T47D (cell line): Measurements from ENCODE around the gene YTHDC1.
A peak's percentile ranks its signal among the peaks of the same experiment; 100 is the strongest.
"Not testable (repeated sequence)": the region's sequence is repeated elsewhere in the genome, so short reads cannot be mapped to it uniquely, and the experiment has no call there.

ENCODE experiments used
- DNase-seq, 2 experiments: peaks; one replicate each; pipeline versions ENCODE4 v3.0.0 to v3.0.0-alpha.2; 2011 to 2012; ENCODE audit warnings: low read depth in 1 of 2, low spot score in 1 of 2
- JUND ChIP-seq: IDR thresholded peaks from 2 replicates; pipeline ENCODE4 v1.6.1; 2012; ENCODE audit warnings: low read depth
- in situ Hi-C: cut with HindIII; loops from 2 replicates; pipeline ENCODE4 v1.10.0; 2016; ENCODE audit warnings: low sequenced_read_pairs, low pct_unique_long_range_greater_than_20kb

Gene YTHDC1

GRCh38 chr4:68310651-68311247 lies 39.1 kb downstream of the YTHDC1 start:
- in situ Hi-C loops = no loop called here
- DNase-seq = no peak
- TF ChIP-seq JUND = no peak

GRCh38 chr4:68304731-68305130 lies 45.2 kb downstream of the YTHDC1 start:
- in situ Hi-C loops = no loop called here
- TF ChIP-seq JUND = no peak
- no peak for DNase-seq

- no peak for DNase-seq
- no peak for TF ChIP-seq JUND
- in situ Hi-C loops = no loop called here
Observed at GRCh38 chr4:68299492-68300457, 50.1 kb downstream of the YTHDC1 start.

DNA sequence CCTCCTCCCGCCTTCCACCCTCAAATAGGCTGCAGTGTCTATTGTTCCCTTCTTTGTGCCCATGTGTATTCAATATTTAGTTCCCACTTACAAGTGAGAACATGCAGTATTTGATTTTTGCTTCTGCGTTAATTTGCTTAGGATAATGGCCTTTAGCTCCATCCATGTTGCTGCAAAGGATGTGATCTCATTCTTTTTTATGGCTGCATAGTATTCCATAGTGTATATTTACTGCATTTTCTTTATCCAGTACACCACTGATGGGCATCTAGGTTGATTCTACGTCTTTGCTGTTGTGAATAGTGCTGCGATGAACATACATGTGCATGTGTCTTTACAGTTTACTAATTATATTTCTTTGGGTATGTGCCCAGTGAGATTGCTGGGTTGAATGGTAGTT lies 52.8 kb downstream of the YTHDC1 start:
- TF ChIP-seq JUND = no peak
- in situ Hi-C loops = no loop called here
- no peak for DNase-seq

DNA sequence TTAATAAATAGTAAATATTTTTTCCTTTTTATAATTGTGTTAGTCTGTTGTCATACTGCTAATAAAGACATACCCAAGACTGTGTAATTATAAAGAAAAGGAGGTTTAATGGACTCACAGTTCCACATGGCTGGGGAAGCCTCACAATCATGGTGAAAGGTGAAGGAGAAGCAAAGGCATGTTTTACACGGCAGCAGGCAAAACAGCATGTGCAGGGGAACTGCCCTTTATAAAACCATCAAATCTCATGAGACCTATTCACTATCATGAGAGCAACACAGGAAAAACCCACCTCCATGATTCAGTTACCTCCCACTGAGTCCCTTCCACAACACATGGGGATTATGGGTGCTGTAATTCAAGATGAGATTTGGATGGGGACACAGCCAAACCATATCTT lies 58.6 kb downstream of the YTHDC1 start:
- in situ Hi-C loops = no loop called here
- TF ChIP-seq JUND = no peak
- no peak for DNase-seq

DNA sequence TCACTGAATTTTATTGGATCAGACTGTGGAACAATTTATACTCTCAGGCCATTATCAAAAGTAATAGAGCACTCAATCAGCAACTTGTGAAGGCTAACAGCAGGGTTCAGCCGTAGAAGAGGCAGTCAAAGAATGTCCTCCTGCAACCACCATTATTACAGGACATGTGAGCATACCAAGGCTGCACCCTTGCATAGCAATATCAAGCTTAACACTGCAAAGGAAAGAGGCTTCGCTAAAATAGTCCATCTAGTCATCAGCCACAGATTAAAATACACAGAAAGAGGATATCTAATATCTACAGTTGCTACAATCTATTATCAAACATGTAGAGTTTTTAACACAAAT lies 61.5 kb downstream of the YTHDC1 start:
- in situ Hi-C loops = no loop called here
- TF ChIP-seq JUND = no peak
- no peak for DNase-seq

GRCh38 chr4:68287704-68288392 lies 62.0 kb downstream of the YTHDC1 start:
- in situ Hi-C loops = no loop called here
- DNase-seq = no peak
- TF ChIP-seq JUND = no peak

DNA sequence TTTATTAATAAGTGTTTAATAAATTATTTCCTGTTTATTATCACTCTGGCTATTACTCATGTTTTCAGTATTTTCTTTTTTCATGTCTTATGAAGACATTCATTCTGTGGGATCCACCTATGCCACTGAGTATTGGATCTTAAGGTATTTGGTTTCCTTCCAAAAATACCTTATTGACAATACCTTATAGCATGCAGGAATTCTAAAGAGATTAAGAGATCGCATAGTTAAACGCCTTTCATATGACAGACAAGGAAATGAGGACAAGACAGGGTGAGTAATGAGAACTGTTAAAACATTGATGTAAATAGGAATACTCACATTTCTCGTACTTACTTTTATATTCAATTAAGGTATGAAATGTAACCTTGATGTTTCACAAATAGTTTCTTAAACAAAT lies 66.2 kb downstream of the YTHDC1 start:
- TF ChIP-seq JUND = no peak
- in situ Hi-C loops = no loop called here
- peak in 1 of 2 experiments; percentile 34 for DNase-seq

DNA sequence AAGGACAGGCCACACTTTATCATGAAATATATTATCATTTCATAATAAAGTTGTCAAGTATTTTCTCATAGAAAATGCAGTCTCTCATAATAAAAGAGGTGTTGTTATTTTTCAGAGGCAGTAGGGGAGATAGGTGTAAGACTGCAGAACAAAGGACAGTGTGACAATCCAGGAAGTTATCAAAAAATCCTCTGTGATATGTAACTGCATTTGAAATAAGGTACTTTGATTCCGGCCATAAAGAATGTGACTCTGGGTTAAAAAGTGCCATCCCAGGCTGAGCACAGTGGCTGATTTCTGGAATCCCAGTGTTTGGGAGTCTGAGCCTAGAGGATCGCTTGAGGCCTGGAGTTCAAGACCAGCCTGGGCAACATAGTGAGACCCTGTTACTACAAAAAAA lies 66.8 kb downstream of the YTHDC1 start:
- DNase-seq = no peak
- in situ Hi-C loops = no loop called here

GRCh38 chr4:68281796-68282740 lies 67.8 kb downstream of the YTHDC1 start:
- in situ Hi-C loops, DNase-seq: not testable (repeated sequence)

More for the DNA sequence above, 66.8 kb downstream of the YTHDC1 start:
- TF ChIP-seq JUND = no peak

GRCh38 chr4:68278029-68278428 lies 71.9 kb downstream of the YTHDC1 start:
- in situ Hi-C loops = no loop called here
- DNase-seq = no peak
- no peak for TF ChIP-seq JUND

GRCh38 chr4:68277627-68278026 lies 72.3 kb downstream of the YTHDC1 start:
- in situ Hi-C loops = no loop called here
- DNase-seq = no peak
- no peak for TF ChIP-seq JUND
